Spleen (tissue), 11 donors: ENCODE data around the gene PLVAP. TPM values are rescaled to one million over a fixed set of nuclear protein-coding genes. Genes with fewer than 3 reads are reported as not detected.

Experiments
- DNase-seq: peaks from one replicate; pipeline ENCODE4 v3.0.0-alpha.2; 2020
- H3K27ac ChIP-seq, 8 donors: fragments of 200-600 bp; sonication (generic) in 7 of 8; 1 replicate in 4 of 8; 2 replicates in 4 of 8; pipeline versions ENCODE4 v1.5.0 to v1.8.0; 2016 to 2021; ENCODE audit warnings: inconsistent platforms in 4 of 8, mild to moderate bottlenecking in 4 of 8, moderate library complexity in 1 of 8
- H3K27me3 ChIP-seq, 7 donors: fragments of 200-600 bp; sonication (generic) in 6 of 7; replicated peaks in 1 of 7; 1 replicate in 4 of 7; 2 replicates in 3 of 7; pipeline versions ENCODE4 v1.5.0 to v1.8.0; 2016 to 2021; ENCODE audit warnings: inconsistent platforms in 3 of 7, mild to moderate bottlenecking in 1 of 7
- H3K36me3 ChIP-seq, 6 donors: fragments of 200-600 bp; sonication (generic) in 5 of 6; 1 replicate in 4 of 6; 2 replicates in 2 of 6; pipeline versions ENCODE4 v1.5.0 to v1.8.0; 2016 to 2021; ENCODE audit warnings: inconsistent platforms in 2 of 6
- H3K4me1 ChIP-seq, 6 donors: fragments of 200-600 bp; sonication (generic) in 5 of 6; 1 replicate in 3 of 6; 2 replicates in 3 of 6; pipeline versions ENCODE4 v1.5.0 to v1.8.0; 2016 to 2021; ENCODE audit warnings: inconsistent platforms in 3 of 6
- H3K4me3 ChIP-seq, 8 donors: fragments of 200-600 bp; sonication (generic) in 7 of 8; 1 replicate in 4 of 8; 2 replicates in 4 of 8; pipeline versions ENCODE4 v1.5.0 to v1.8.0; 2016 to 2021; ENCODE audit warnings: inconsistent platforms in 4 of 8, mild to moderate bottlenecking in 4 of 8, moderate library complexity in 2 of 8
- H3K9me3 ChIP-seq, 8 donors: fragments of 200-600 bp; sonication (generic) in 7 of 8; 1 replicate in 4 of 8; 2 replicates in 4 of 8; pipeline versions ENCODE4 v1.5.0 to v1.8.0; 2016 to 2021; ENCODE audit warnings: inconsistent platforms in 4 of 8
- CTCF ChIP-seq, 11 experiments: fragments of 200-600 bp in 7 of 11; fragments of 450-650 bp in 4 of 11; sonication (generic) in 4 of 11; IDR thresholded peaks in 8 of 11; conservative IDR thresholded peaks in 3 of 11; 1 replicate in 7 of 11; 2 replicates in 4 of 11; pipeline versions ENCODE4 v1.4.0 to v1.8.0; 2016 to 2021; ENCODE audit warnings: antibody characterized with exemption in 11 of 11, inconsistent platforms in 4 of 11, mild to moderate bottlenecking in 1 of 11
- POLR2A ChIP-seq, 3 donors: fragments of 450-650 bp; IDR thresholded peaks; one replicate each; pipeline ENCODE4 v1.5.1; 2017; ENCODE audit warnings: antibody characterized with exemption in 3 of 3, mild to moderate bottlenecking in 1 of 3
- POLR2AphosphoS5 ChIP-seq, 3 donors: sonication (generic); formaldehyde crosslinking; IDR thresholded peaks; one replicate each; pipeline ENCODE4 v1.5.1; 2017; ENCODE audit warnings: antibody characterized with exemption in 3 of 3
- WGBS, 5 donors: extraction: QIAGEN DNeasy Blood & Tissue Kit in 3 of 5; methylation state at CpG; one replicate each; pipeline versions ENCODE4 v1.1.5 to v1.1.7; 2013 to 2018; 5-methylcytosine and 5-hydroxymethylcytosine counted together
- intact Hi-C: fragments of 100-400 bp; cut with DNase I; formaldehyde crosslinking; loops from one replicate; pipeline ENCODE4 v1.15.0; 2023; ENCODE audit warnings: low total_unique reads
- polyA plus RNA-seq, 3 donors: library from polyadenylated mRNA; stranded (reverse); fragments of 200-250 nt; gene quantifications; one replicate each; pipeline ENCODE4 v1.2.1, GENCODE V29; 2013
- total RNA-seq, 7 donors: library from RNA; depleted of rRNA in 3 of 7; stranded (reverse); fragments of >200 nt in 3 of 7; fragmentation: NEBNext Ultra II Directional in 4 of 7; extraction: Animal tissue kit (Norgen Biotek cat#: 25700) in 4 of 7; gene quantifications; one replicate each; pipeline versions ENCODE4 v1.1.0 to v1.2.1, GENCODE V29; 2016 to 2021
- donor health status: healthy with polysubstance abuse.
- donor health status: DM: no; HTN: no; CAD: no; lungs with moderate emphysema.
- donor health status: DM: no; HTN: no; CAD: no.
- donor health status: Bipolar disorder and iron deficiency.
- donor health status: healthy.
- donor health status: DM: no; HTN: no; CAD: no.
- donor health status: DM: yes; HTN: yes; CAD: no.

Gene PLVAP
- total and polyA plus RNA-seq, 10 donors: 26.6 to 555 (median 266) TPM

DNA sequence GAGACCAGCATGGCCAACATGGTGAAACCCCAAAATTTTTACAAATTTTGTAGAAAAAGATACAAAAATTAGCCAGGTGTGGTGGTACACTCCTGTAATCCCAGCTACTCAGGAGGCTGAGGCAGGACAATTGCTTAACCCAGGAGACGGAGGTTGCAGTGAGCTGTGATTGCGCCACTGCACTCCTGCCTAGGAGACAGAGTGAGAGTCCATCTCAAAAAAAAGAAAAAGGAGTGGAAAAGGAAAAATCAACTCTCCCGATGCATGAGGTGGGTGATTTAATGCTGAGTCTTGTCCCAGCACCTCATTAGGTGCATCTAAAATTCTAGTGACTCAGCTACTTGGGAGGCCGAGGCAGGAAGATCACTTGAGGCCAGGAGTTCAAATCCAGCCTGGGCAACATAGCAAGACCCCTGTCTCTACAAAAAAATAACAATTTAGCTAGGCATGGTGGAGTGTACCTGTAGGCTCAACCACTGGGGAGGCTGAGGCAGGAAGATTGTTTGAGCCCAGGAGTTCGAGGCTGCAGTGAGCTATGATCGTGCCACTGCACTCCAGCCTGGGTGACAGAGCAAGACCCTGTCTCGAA is 20.0 kb downstream of the PLVAP start:
- H3K4me3 ChIP-seq: no peak overlapping the region
- TF ChIP-seq CTCF (IDR thresholded peaks at IDR 0.05 in 8 of 11, conservative IDR thresholded peaks at IDR 0.05 in 3 of 11): no peak
- TF ChIP-seq POLR2A (IDR thresholded peaks at IDR 0.05): no peak
- TF ChIP-seq POLR2AphosphoS5 (IDR thresholded peaks at IDR 0.05): no peak
- intact Hi-C loops: no loop called here
- peaks cover 0 to 49% (median 0%) of the 10 kb centered on the region in 6 donors for H3K36me3 ChIP-seq
- peak overlapping the region in 5 of 8 donors; percentile 33 to 71 (median 55) for H3K27ac ChIP-seq
- WGBS, 5 donors: 75 to 84% (median 76%) methylated on average over 7 of the region's 7 CpGs
- H3K9me3 ChIP-seq: no peaks in the 10 kb centered on the region
- peaks cover 3 to 57% (median 31%) of the 10 kb centered on the region in 6 donors for H3K4me1 ChIP-seq
- H3K27me3 ChIP-seq: peaks cover 0 to 9% (median 0%) of the 10 kb centered on the region in 7 donors
- DNase-seq: no peak

DNA sequence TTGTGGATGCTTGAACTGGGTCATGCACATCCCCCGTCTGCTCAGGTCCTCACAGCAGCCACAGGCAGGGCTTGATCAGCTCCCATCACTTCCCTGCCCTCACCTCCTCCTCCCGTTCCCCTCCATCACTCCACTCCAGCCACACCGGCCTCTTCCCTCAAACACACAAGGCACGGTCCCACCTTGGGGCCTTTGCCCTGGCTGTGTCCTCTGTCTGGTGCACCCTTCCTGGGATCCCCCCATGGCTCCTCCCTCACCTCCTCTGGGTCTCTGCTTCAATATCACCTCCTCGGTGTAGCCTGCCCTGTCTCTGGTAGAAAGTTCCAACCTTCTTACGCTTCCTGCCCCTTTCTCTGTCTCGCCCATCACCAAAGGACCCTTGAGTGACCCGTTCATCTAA is 23.8 kb downstream of the PLVAP start:
- intact Hi-C loops: no loop called here
- 70 to 80% (median 70%) methylated on average over 8 of the region's 8 CpGs for WGBS, 5 donors
- no peaks in the 10 kb centered on the region for H3K9me3 ChIP-seq

GRCh38 chr19:17352608-17353280 is 24.4 kb downstream of the PLVAP start:
- TF ChIP-seq CTCF (IDR thresholded peaks at IDR 0.05 in 8 of 11, conservative IDR thresholded peaks at IDR 0.05 in 3 of 11) (no peak), POLR2AphosphoS5 (IDR thresholded peaks at IDR 0.05) (peak; percentile 88 to 93 (median 88))
- H3K9me3 ChIP-seq: no peaks in the 10 kb centered on the region
- H3K36me3 ChIP-seq: peaks cover 0 to 33% (median 0%) of the 10 kb centered on the region in 6 donors
- H3K27me3 ChIP-seq: peaks cover 0 to 46% (median 3%) of the 10 kb centered on the region in 7 donors
- H3K4me1 ChIP-seq: peaks cover 9 to 75% (median 51%) of the 10 kb centered on the region in 6 donors
- intact Hi-C loops: no loop called here
- no peak overlapping the region for H3K4me3 ChIP-seq
- DNase-seq: no peak
- WGBS, 5 donors: 35 to 64% (median 44%) methylated on average over 11 to 14 of the region's 14 CpGs
- peak overlapping the region in 7 of 8 donors; percentile 4 to 70 (median 65) for H3K27ac ChIP-seq

More for the DNA sequence above, 23.8 kb downstream of the PLVAP start:
- peaks cover 6 to 69% (median 49%) of the 10 kb centered on the region in 6 donors for H3K4me1 ChIP-seq
- no peak overlapping the region for H3K4me3 ChIP-seq
- H3K27me3 ChIP-seq: peaks cover 0 to 40% (median 3%) of the 10 kb centered on the region in 7 donors
- H3K36me3 ChIP-seq: peaks cover 0 to 33% (median 0%) of the 10 kb centered on the region in 6 donors
- TF ChIP-seq CTCF (IDR thresholded peaks at IDR 0.05 in 8 of 11, conservative IDR thresholded peaks at IDR 0.05 in 3 of 11): no peak
- no peak for TF ChIP-seq POLR2AphosphoS5 (IDR thresholded peaks at IDR 0.05)
- no peak for DNase-seq
- peak overlapping the region in 5 of 8 donors; percentile 48 to 68 (median 65) for H3K27ac ChIP-seq

DNA sequence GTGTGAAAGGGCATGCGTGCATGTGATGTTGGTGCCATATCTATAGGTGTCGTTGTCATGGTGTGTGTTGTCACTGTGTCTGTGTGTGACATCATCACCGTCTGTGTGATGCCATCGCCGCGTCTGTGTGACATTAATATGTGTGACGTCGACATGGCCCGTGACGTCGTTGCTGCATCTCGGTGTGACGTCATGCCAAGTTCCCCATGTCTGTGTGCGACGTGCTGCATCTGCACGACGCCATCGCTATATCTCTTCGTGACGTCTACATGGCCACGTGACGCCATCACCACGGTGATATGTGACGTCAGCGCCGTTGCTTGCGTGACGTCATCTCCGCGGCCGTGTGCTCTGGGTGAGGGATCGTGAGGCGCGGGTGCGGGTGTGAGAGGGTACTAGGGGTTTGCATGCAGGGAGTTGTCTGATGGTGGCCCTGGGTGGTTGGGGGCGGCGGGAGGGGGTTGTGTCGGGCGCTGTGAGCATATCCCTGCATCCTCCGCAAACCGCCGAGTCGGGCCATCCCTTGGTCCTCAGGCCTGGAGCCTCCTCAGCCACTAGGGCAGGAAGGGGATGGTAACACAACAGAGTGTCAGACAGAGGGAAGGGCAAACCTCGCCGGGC is 25.2 kb downstream of the PLVAP start:
- DNase-seq: no peak
- H3K9me3 ChIP-seq: no peaks in the 10 kb centered on the region
- WGBS, 5 donors: 80 to 90% (median 84%) methylated on average over 35 to 45 of the region's 45 CpGs
- TF ChIP-seq POLR2A (IDR thresholded peaks at IDR 0.05): no peak
- TF ChIP-seq POLR2AphosphoS5 (IDR thresholded peaks at IDR 0.05): peak; percentile 30 to 79 (median 72)
- H3K27me3 ChIP-seq: peaks cover 0 to 54% (median 3%) of the 10 kb centered on the region in 7 donors
- intact Hi-C loops: no loop called here
- H3K4me1 ChIP-seq: peaks cover 9 to 77% (median 53%) of the 10 kb centered on the region in 6 donors
- no peak overlapping the region for H3K4me3 ChIP-seq
- peaks cover 0 to 32% (median 0%) of the 10 kb centered on the region in 6 donors for H3K36me3 ChIP-seq
- H3K27ac ChIP-seq: peak overlapping the region in 5 of 8 donors; percentile 48 to 70 (median 67)
